Choroid plexus epithelial cell (primary cell): Measurements from ENCODE around the gene EEFSEC.

ENCODE experiments used
- DNase-seq: peaks from one replicate; pipeline ENCODE4 v3.0.0-alpha.2; 2010; ENCODE audit warnings: low read depth
- H3K4me3 ChIP-seq: 2 replicates; pipeline ENCODE4 v1.5.1; 2011; ENCODE audit warnings: low read depth, mild to moderate bottlenecking, control low read depth, low read length, moderate library complexity
- TF ChIP-seq, protein P1 (sequence below): conservative IDR thresholded peaks from 2 replicates; pipeline ENCODE4 v1.5.1; 2011; ENCODE audit warnings: low read depth, mild to moderate bottlenecking, control low read depth, inconsistent platforms, low read length, moderate library complexity

EEFSEC gene

DNA sequence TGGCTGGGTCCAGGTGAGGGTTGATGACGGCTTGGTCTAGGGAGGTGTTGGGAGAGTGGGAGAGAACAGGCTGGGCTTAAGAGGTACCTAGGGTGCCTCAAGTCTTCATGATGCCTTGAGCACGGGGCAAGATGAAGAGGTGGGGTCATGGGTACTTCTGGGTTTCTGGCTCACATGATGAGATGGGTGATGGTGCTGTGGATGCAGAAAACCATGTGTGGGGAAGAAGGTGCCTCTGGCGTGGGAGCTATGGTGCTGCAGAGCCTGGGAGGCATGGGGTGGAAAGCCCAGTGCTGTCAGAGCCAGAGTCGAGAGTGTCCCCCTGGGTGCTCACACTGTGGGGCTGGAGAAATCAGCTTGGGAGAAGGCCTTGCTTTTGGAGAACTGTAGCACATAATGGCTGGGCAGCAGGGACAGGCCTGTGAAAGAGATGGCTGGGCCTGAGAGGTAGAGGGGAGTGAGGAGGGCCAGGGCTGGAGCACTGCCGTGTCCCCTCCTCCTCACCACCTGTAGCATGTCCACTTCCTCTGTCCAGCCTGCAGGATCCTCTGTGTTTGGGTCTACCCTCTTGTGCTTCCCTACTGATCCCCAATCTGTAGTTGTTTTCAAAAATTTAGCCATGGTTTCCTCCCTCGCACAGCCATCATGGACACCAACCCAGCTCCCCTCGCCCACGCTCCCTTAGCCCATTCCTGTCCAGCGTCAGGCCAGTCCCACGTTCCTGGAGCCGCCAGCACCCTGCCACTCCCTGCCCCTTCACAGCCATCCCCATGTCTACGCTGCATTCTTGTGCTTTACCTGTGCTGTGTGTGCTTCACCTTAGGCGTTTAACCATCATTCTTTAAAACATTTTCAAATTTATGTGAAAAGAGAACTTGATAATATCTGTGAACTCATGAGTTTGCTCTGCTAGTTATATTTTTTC is 132.0 kb downstream of the EEFSEC start:
- TF ChIP-seq, protein P1, sequence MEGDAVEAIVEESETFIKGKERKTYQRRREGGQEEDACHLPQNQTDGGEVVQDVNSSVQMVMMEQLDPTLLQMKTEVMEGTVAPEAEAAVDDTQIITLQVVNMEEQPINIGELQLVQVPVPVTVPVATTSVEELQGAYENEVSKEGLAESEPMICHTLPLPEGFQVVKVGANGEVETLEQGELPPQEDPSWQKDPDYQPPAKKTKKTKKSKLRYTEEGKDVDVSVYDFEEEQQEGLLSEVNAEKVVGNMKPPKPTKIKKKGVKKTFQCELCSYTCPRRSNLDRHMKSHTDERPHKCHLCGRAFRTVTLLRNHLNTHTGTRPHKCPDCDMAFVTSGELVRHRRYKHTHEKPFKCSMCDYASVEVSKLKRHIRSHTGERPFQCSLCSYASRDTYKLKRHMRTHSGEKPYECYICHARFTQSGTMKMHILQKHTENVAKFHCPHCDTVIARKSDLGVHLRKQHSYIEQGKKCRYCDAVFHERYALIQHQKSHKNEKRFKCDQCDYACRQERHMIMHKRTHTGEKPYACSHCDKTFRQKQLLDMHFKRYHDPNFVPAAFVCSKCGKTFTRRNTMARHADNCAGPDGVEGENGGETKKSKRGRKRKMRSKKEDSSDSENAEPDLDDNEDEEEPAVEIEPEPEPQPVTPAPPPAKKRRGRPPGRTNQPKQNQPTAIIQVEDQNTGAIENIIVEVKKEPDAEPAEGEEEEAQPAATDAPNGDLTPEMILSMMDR: no peak
- no peak for DNase-seq
- H3K4me3 ChIP-seq: no peak overlapping the region

DNA sequence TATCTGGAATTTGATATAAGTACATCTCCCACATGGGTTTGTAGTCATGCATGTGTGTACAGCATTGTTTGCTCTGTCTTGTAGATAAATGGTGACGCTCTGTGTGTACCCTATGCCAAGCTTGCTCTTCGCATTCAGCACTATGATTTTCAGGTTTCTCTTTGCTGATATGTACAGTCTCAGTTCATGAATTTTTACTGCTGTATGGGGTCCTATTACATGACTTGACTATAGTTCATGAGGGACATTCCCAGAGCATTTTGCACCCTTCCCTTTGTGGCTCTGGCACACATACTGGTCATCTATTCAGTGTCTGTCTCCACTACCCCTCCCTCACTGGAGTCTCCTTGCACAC is 132.7 kb downstream of the EEFSEC start:
- DNase-seq: no peak
- TF ChIP-seq, protein P1: no peak
- no peak overlapping the region for H3K4me3 ChIP-seq

DNA sequence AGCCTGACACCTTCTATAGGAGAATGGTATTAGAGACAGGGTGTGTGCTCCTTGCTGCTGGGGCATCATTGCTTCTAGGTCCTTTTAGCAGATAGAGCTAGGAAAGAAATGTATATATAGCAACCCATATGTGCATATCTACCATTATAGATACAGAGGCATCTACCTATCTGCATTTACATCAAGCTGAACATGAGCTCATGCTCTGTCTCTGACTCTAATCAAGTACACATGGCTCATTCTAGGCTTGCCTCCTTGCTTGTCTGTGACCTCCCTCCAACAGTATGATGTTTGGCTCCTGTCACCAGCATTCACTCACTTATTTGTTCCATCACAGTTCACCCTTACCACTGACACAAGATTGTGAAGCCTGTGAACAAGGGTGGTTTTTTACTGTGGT is 133.4 kb downstream of the EEFSEC start:
- no peak overlapping the region for H3K4me3 ChIP-seq
- TF ChIP-seq, protein P1: no peak
- DNase-seq: no peak

DNA sequence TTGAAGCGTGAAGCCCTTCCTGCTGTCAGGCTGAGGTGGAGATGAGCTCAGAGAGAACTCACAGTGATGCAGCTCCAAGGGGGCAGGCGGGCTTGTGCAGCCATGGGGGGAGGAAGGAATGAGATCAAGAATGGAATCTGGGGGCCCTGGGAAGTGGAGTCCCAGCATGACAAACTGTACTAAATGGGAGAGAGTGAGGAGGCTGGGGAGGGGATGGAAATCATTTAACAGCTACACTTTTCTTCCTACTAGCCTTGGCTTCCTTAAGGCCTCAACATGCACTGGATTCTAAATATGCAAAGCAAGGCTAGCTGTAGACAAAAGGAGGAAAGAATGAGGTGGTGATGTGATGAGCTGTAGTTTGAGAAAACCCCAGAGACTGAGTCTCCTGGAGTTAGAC is 133.9 kb downstream of the EEFSEC start:
- no peak overlapping the region for H3K4me3 ChIP-seq
- TF ChIP-seq, protein P1: no peak
- no peak for DNase-seq

DNA sequence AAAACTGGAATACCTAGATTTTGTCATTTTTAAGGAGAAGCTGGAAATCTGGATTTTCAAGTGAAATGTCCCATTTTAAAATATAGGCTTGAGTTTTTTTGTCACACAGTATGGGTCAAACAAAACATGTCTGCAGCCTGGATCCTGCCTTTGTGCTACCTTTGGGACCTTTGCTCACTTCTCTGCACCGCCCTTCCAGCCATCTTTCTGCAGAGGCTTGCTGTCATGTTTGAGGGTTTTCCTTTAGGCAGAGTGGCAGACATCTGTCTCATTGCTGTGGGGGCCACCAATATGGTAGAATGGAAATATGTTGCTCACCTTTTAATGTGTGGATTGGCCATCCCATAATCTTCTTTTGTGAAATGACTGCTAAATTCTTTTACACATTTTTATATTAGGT is 136.3 kb downstream of the EEFSEC start:
- no peak overlapping the region for H3K4me3 ChIP-seq
- no peak for DNase-seq
- TF ChIP-seq, protein P1: no peak

DNA sequence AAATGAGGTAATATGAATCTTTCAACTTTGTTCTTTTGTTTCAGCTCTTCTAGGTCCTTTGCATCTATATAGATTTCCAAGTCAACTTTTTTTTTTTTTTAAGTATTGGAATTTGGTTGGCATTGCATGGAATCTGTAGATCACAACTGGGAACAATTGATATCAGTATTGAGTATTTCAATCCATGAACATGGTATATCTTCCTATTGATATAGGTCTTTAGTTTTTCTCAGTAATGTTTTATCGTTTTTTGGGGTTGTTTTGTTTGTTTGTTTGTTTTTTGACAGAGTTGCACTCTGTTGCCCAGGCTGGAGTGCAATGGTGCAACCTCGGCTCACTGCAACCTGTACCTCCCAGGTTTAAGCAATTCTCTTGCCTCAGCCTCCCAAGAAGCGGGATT is 137.2 kb downstream of the EEFSEC start:
- no peak overlapping the region for H3K4me3 ChIP-seq
- DNase-seq: no peak
- TF ChIP-seq, protein P1: no peak

DNA sequence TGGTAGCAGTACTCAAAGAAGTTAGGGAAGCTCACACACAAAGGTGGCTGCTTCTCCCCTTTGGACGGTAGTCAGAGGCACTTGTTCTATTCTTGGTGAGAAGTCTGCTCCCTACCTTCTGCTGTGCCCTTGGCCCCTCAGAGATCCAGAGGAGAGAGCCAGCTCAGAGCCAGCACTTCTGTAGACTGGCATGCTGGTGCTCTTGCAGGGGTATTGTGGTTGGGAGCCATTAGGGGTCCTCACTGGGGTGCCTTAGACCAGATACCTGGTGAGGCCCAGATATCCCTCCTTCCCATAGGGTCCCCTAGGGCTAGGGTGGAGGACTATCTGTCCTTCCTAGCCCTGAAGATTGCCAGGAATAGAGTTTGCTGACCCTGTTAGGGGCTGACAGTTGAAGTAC is 140.6 kb downstream of the EEFSEC start:
- TF ChIP-seq, protein P1: no peak

More for the DNA sequence above, 140.6 kb downstream of the EEFSEC start:
- H3K4me3 ChIP-seq: no peak overlapping the region
- DNase-seq: no peak
